GM15510 (cell line): Measurements from ENCODE around the gene SLC7A6OS.
A peak's percentile ranks its signal among the peaks of the same experiment; 100 is the strongest.

ENCODE experiments used
- POLR2A ChIP-seq: IDR thresholded peaks from 3 replicates; pipeline ENCODE4 v1.6.1; 2011; ENCODE audit warnings: borderline replicate concordance; ENCODE audit not compliant: insufficient read length; ENCODE audit errors: extremely low read depth

Gene SLC7A6OS

GRCh38 chr16:68310774-68311511 lies at the start of gene SLC7A6OS, which contains the start of gene PRMT7:
TSS of gene SLC7A6OS (minus strand) at chr16:68310946. CDS start at chr16:68310926, 20 bp downstream.
TSS of gene PRMT7 (plus strand) at chr16:68311019. CDS start at chr16:68315980, 4,961 bp downstream.
- TF ChIP-seq POLR2A = peak; percentile 88

GRCh38 chr16:68359398-68360191 lies 48.8 kb upstream of the SLC7A6OS start:
- no peak for TF ChIP-seq POLR2A

GRCh38 chr16:68358951-68359350 lies 48.2 kb upstream of the SLC7A6OS start:
- no peak for TF ChIP-seq POLR2A

- no peak for TF ChIP-seq POLR2A
These were observed 47.2 kb upstream of the SLC7A6OS start for GRCh38 chr16:68357923-68358322.

- TF ChIP-seq POLR2A = no peak
These were observed 46.8 kb upstream of the SLC7A6OS start for GRCh38 chr16:68357521-68357922.

GRCh38 chr16:68356919-68357286 lies 46.2 kb upstream of the SLC7A6OS start:
- no peak for TF ChIP-seq POLR2A

GRCh38 chr16:68356249-68356918 lies 45.6 kb upstream of the SLC7A6OS start:
- no peak for TF ChIP-seq POLR2A

- TF ChIP-seq POLR2A = no peak
These were observed 44.9 kb upstream of the SLC7A6OS start for GRCh38 chr16:68355447-68356248.

- TF ChIP-seq POLR2A = no peak
These were observed 44.1 kb upstream of the SLC7A6OS start for GRCh38 chr16:68354816-68355215.

GRCh38 chr16:68353366-68353765 lies 42.6 kb upstream of the SLC7A6OS start:
- TF ChIP-seq POLR2A = no peak

- no peak for TF ChIP-seq POLR2A
These were observed 41.3 kb upstream of the SLC7A6OS start for GRCh38 chr16:68351991-68352431.

- TF ChIP-seq POLR2A = no peak
These were observed 40.7 kb upstream of the SLC7A6OS start for GRCh38 chr16:68351463-68351862.

GRCh38 chr16:68350813-68351350 lies 40.1 kb upstream of the SLC7A6OS start:
- no peak for TF ChIP-seq POLR2A

- no peak for TF ChIP-seq POLR2A
These were observed 39.2 kb upstream of the SLC7A6OS start for GRCh38 chr16:68349838-68350410.

- no peak for TF ChIP-seq POLR2A
These were observed 38.1 kb upstream of the SLC7A6OS start for GRCh38 chr16:68348639-68349445.
